Stimulated activated effector memory CD8-positive, alpha-beta T cell treated with anti-CD3 and anti-CD28 coated beads, Interleukin-12 subunit alpha, Interleukin-12 subunit beta, amount 100 ng/mL, for 72 hours (primary cell): Measurements from ENCODE around the gene CTDSPL.

Experiments used
- ATAC-seq: fragments of 150-1000 bp; cut with Tn5 transposase; 2 replicates; pipeline ENCODE4 v1.10.0; 2021
- DNase-seq, 2 donors: peaks; one replicate each; pipeline ENCODE4 v3.0.0; 2021 to 2022; ENCODE audit warnings: low spot score in 2 of 2
- H3K27ac Mint-ChIP-seq: one replicate; pipeline ENCODE4 v1.8.0; 2022; ENCODE audit warnings: mild to moderate bottlenecking, mixed read lengths
- H3K36me3 Mint-ChIP-seq: one replicate; pipeline ENCODE4 v1.8.0; 2022; ENCODE audit warnings: mild to moderate bottlenecking, mixed read lengths
- H3K4me1 Mint-ChIP-seq: one replicate; pipeline ENCODE4 v1.8.0; 2022; ENCODE audit warnings: mixed read lengths
- H3K4me3 Mint-ChIP-seq: one replicate; pipeline ENCODE4 v1.8.0; 2022; ENCODE audit warnings: mild to moderate bottlenecking, mixed read lengths
- H3K9me3 Mint-ChIP-seq: one replicate; pipeline ENCODE4 v1.8.0; 2022; ENCODE audit warnings: mixed read lengths

CTDSPL gene

GRCh38 chr3:37863949-37864822, 2.5 kb downstream of the CTDSPL start:
- H3K4me1 Mint-ChIP-seq: peaks cover 15% of the 10 kb centered on the region
- no peak overlapping the region for H3K27ac Mint-ChIP-seq
- DNase-seq (no peak), ATAC-seq (no peak)
- H3K9me3 Mint-ChIP-seq: no peaks in the 10 kb centered on the region
- no peaks in the 10 kb centered on the region for H3K36me3 Mint-ChIP-seq
- no peak overlapping the region for H3K4me3 Mint-ChIP-seq

- Mint-ChIP-seq H3K4me3 (no peak overlapping the region), H3K36me3 (no peaks in the 10 kb centered on the region), H3K9me3 (no peaks in the 10 kb centered on the region), H3K27ac (no peak overlapping the region), H3K4me1 (peaks cover 13% of the 10 kb centered on the region)
- no peak for DNase-seq
- ATAC-seq: no peak
Observed at GRCh38 chr3:37864904-37865303, 3.2 kb downstream of the CTDSPL start.

DNA sequence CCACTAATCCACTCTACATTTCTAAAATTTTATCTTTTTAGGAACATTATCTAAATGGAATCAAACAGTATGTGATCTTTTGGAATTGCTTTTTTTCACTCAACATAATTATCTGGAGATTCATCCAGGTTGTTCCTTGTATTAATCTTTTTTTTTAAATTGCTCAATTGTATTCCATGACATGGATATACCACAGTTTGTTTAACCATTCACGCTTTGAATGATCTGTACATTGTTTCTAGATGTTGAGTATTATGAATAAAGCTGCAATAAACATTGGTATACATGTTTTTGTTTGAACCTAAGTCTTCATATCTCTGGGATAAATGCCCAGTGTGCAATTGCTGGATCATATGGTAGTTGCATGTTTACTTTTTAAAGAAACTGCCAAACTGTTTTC, 5.5 kb downstream of the CTDSPL start:
- H3K4me1 Mint-ChIP-seq: no peaks in the 10 kb centered on the region

DNA sequence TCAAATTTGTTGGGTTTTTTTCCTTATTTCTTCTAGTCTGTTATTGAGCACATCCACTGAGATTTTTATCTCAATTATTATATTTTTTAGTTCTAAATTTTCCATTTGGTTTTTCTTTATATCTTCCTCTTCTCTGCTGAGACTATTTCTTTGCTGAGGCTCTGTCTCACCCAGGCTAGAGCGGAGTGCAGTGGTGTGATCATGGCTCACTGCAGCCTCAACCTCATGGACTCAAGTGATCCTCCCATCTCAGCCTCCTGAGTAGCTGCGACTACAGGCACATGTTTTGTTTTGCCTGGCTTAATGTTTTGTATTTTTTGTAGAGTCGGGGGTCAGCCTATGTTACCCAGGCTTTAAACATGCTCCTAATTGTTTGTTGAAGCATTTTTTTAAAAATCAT, 10.2 kb downstream of the CTDSPL start:
- no peaks in the 10 kb centered on the region for H3K36me3 Mint-ChIP-seq
- no peak overlapping the region for H3K4me3 Mint-ChIP-seq
- H3K9me3 Mint-ChIP-seq: peaks cover 9% of the 10 kb centered on the region
- H3K4me1 Mint-ChIP-seq: no peaks in the 10 kb centered on the region
- ATAC-seq (no peak), DNase-seq (no peak)
- no peak overlapping the region for H3K27ac Mint-ChIP-seq

More for the DNA sequence above, 5.5 kb downstream of the CTDSPL start:
- DNase-seq: no peak
- peaks cover 9% of the 10 kb centered on the region for H3K9me3 Mint-ChIP-seq
- H3K4me3 Mint-ChIP-seq: no peak overlapping the region
- H3K36me3 Mint-ChIP-seq: no peaks in the 10 kb centered on the region
- H3K27ac Mint-ChIP-seq: no peak overlapping the region
- no peak for ATAC-seq

GRCh38 chr3:37872413-37873160, 10.9 kb downstream of the CTDSPL start:
- Mint-ChIP-seq H3K27ac (no peak overlapping the region), H3K4me3 (no peak overlapping the region), H3K4me1 (no peaks in the 10 kb centered on the region), H3K9me3 (peaks cover 9% of the 10 kb centered on the region), H3K36me3 (no peaks in the 10 kb centered on the region)
- ATAC-seq (no peak), DNase-seq (no peak)

DNA sequence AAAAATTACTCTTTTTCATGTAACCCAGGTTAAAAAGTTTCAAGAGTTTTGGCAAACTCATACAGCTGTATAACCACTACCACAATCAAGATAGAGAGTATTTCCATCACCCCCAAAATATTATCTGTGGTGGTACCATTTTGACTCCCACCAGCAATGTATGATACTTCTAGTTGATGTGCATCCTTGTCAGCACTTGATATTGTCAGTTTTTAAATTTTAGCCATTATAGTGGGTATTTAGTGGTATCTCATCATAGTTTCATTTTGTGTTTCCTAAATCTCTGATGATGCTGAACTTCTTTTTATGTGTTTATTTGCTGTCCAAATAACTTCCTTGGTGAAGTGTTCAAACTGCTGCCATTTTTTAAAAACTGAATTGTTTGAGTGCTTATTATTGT, 14.6 kb downstream of the CTDSPL start:
- Mint-ChIP-seq H3K4me3 (no peak overlapping the region), H3K9me3 (peaks cover 7% of the 10 kb centered on the region), H3K27ac (no peak overlapping the region), H3K36me3 (no peaks in the 10 kb centered on the region), H3K4me1 (no peaks in the 10 kb centered on the region)
- ATAC-seq (no peak), DNase-seq (no peak)

DNA sequence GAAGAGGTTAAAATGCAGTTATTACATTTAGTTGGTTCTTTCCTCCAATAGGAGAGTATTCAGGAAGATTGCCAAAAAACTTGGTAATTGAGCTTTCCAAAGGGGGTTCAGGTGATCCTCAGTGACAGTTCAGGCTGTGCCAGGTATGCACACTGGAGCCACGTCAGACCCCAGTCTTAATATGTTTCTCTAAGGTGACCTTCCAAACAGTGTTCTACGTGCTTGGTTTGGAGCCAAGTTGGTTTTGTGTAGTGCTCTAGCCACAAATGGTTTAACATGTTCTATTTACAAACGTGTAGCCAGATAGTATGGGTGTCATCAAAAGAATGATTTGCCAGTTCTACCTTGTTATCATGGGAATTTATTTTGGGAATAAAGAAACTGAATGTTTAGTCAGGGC, 21.0 kb downstream of the CTDSPL start:
- H3K4me3 Mint-ChIP-seq: no peak overlapping the region
- DNase-seq (no peak), ATAC-seq (no peak)
- no peaks in the 10 kb centered on the region for H3K36me3 Mint-ChIP-seq
- H3K9me3 Mint-ChIP-seq: no peaks in the 10 kb centered on the region
- no peak overlapping the region for H3K27ac Mint-ChIP-seq
- no peaks in the 10 kb centered on the region for H3K4me1 Mint-ChIP-seq

DNA sequence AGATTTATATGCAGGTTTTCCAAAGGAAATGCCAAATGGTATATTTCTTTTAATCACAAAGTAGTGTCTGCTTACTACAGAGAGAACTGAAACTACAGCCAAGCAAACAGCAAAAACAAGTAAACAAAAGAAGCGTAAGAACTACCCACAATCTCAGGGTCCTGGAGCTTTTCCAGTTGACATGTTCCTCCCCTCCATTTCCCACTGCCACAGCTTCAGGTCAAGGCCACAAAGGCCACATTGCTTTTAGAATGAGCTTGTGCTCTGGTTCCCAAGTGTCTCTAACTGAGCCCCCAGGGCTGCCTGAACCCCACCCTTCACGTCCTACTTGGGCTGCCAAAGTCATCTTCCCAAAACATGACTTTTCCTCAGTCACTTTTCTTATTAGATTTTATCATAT, 24.1 kb downstream of the CTDSPL start:
- ATAC-seq: no peak
- H3K4me3 Mint-ChIP-seq: no peak overlapping the region
- no peak overlapping the region for H3K27ac Mint-ChIP-seq
- no peaks in the 10 kb centered on the region for H3K36me3 Mint-ChIP-seq
- DNase-seq: no peak
- H3K9me3 Mint-ChIP-seq: no peaks in the 10 kb centered on the region
- no peaks in the 10 kb centered on the region for H3K4me1 Mint-ChIP-seq

DNA sequence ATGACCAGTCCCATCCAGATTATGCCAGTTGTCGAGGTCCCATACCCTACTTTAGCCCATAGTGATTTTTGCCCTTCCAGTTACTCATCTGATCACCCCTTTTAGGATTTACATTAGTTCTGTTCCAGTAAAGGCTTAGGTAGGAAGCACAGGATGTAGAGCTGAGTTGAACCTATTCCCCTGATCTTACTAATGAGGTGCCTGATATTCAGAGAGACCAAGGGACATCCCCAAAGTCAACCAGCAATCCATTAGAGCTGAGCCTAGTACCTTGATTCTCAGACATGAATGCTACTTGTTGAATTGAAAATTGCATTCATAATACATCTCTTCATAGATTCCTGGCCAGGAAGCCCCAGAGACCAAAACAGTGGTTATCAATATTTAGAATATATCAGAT, 24.7 kb downstream of the CTDSPL start:
- ATAC-seq (no peak), DNase-seq (no peak)
- H3K36me3 Mint-ChIP-seq: no peaks in the 10 kb centered on the region
- H3K9me3 Mint-ChIP-seq: no peaks in the 10 kb centered on the region
- no peak overlapping the region for H3K27ac Mint-ChIP-seq
- no peaks in the 10 kb centered on the region for H3K4me1 Mint-ChIP-seq
- no peak overlapping the region for H3K4me3 Mint-ChIP-seq

DNA sequence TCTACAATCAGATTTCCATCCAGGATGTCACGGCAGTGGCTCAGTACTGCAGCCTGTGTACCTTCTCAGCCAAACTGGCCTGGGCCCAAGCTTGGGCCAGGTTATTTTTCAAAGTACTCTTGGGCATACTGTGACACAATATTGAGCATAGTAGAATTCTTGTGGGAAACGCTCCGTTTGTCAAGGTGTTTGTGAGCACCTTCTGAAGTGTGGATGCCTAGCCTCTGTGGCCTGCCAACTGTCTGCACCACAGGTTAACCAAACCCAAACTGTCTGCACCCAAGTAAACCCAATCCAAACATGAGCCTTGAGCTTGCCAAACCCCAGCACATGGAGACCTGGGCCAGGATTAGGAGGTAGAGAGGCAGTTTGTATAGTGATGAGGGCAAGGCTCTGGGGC, 25.4 kb downstream of the CTDSPL start:
- DNase-seq: no peak
- H3K4me3 Mint-ChIP-seq: no peak overlapping the region
- no peaks in the 10 kb centered on the region for H3K9me3 Mint-ChIP-seq
- no peak overlapping the region for H3K27ac Mint-ChIP-seq
- no peaks in the 10 kb centered on the region for H3K4me1 Mint-ChIP-seq
- H3K36me3 Mint-ChIP-seq: no peaks in the 10 kb centered on the region
- ATAC-seq: no peak

GRCh38 chr3:37887824-37888223, 26.1 kb downstream of the CTDSPL start:
- no peak for DNase-seq
- Mint-ChIP-seq H3K9me3 (no peaks in the 10 kb centered on the region), H3K27ac (no peak overlapping the region), H3K4me1 (no peaks in the 10 kb centered on the region), H3K36me3 (no peaks in the 10 kb centered on the region), H3K4me3 (no peak overlapping the region)
- ATAC-seq: no peak

- no peaks in the 10 kb centered on the region for H3K36me3 Mint-ChIP-seq
- H3K9me3 Mint-ChIP-seq: no peaks in the 10 kb centered on the region
- no peak overlapping the region for H3K27ac Mint-ChIP-seq
- H3K4me1 Mint-ChIP-seq: no peaks in the 10 kb centered on the region
- no peak overlapping the region for H3K4me3 Mint-ChIP-seq
- ATAC-seq: no peak
- DNase-seq: no peak
Observed at GRCh38 chr3:37888421-37888820, 26.7 kb downstream of the CTDSPL start.

DNA sequence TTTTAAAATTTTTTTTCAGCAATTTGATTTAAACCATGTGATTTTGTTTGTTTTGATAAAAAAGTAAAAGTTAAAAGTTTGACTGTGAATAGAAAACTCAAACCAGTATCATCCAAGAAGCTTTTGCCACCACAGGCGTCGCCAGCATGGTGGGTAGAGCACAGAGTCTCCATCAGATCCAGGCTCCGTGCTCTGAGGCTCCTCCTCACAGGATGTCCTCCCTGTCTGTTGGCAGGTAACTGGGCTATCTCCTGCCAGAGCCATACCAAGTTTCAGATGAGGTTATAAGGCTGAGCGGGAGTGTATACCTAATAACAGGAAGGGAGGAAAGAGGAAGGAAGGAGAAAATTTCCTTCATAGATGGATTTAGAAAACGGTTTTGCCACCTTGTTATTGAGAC, 28.8 kb downstream of the CTDSPL start:
- ATAC-seq (no peak), DNase-seq (no peak)
- Mint-ChIP-seq H3K27ac (no peak overlapping the region), H3K4me1 (no peaks in the 10 kb centered on the region), H3K9me3 (no peaks in the 10 kb centered on the region), H3K36me3 (no peaks in the 10 kb centered on the region), H3K4me3 (no peak overlapping the region)

- no peak overlapping the region for H3K4me3 Mint-ChIP-seq
- H3K9me3 Mint-ChIP-seq: no peaks in the 10 kb centered on the region
- no peak overlapping the region for H3K27ac Mint-ChIP-seq
- DNase-seq (no peak), ATAC-seq (no peak)
- no peaks in the 10 kb centered on the region for H3K36me3 Mint-ChIP-seq
- no peaks in the 10 kb centered on the region for H3K4me1 Mint-ChIP-seq
Observed at GRCh38 chr3:37891227-37891626, 29.5 kb downstream of the CTDSPL start.

DNA sequence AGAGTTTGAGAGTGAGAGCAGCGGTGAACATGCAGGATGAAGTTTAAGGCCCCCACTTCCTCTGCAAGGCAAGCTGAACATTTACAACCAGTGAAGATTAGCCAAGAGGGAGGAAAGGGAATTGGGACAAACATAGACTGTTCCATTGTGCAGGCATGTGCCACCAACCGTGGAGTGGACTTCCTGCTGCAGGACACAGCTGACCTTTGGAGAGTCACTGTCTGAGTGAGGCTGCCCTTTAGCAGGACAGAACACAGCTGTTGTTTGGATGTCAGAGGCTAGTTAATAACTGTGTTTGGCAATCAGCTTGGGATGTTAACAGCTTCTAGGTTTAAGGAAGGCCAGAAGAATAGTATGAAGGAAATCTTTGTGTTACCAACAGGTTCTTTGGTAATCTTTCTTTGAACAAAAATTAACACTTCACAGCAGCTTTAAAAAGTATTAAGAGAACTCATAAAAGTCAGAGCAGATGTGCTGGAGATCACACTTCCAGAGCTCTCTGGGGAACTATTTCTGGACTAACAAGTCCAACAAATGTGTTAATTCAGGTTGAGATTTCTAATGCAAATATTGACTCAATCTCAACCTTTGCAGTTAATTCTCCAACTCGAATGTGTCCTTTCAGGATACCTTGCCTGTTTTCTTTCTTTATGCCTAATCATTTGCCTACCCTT, 31.4 kb downstream of the CTDSPL start:
- H3K4me3 Mint-ChIP-seq: no peak overlapping the region
- H3K4me1 Mint-ChIP-seq: no peaks in the 10 kb centered on the region
- DNase-seq: no peak
- H3K27ac Mint-ChIP-seq: no peak overlapping the region
- H3K36me3 Mint-ChIP-seq: no peaks in the 10 kb centered on the region
- H3K9me3 Mint-ChIP-seq: no peaks in the 10 kb centered on the region
- ATAC-seq: no peak

GRCh38 chr3:37896827-37897226, 35.1 kb downstream of the CTDSPL start:
- Mint-ChIP-seq H3K27ac (no peak overlapping the region), H3K36me3 (no peaks in the 10 kb centered on the region), H3K4me1 (peaks cover 7% of the 10 kb centered on the region), H3K4me3 (no peak overlapping the region), H3K9me3 (no peaks in the 10 kb centered on the region)
- DNase-seq: no peak
- ATAC-seq: no peak
